TTC549 (cell line): Measurements from ENCODE around the gene LAMA4.
A peak's percentile ranks its signal among the peaks of the same experiment; 100 is the strongest.

Source experiments
- FAIRE-seq: peaks from 2 replicates; lab custom pipeline; 2012; peaks lifted over from hg19 to GRCh38; lab: Jason Lieb, UNC

Gene LAMA4

GRCh38 chr6:112188906-112189305 is 65.5 kb downstream of the LAMA4 start:
- FAIRE-seq, result no peak

GRCh38 chr6:112187736-112188135 is 66.6 kb downstream of the LAMA4 start:
- FAIRE-seq, result no peak

- no peak for FAIRE-seq
Measured at GRCh38 chr6:112184951-112185350, 69.4 kb downstream of the LAMA4 start.

GRCh38 chr6:112183271-112183671 is 71.1 kb downstream of the LAMA4 start:
- FAIRE-seq, result no peak

GRCh38 chr6:112181130-112181529 is 73.2 kb downstream of the LAMA4 start:
- FAIRE-seq, result no peak

GRCh38 chr6:112180095-112180820 is 74.1 kb downstream of the LAMA4 start:
- peak; percentile 88 for FAIRE-seq

GRCh38 chr6:112179631-112180030 is 74.7 kb downstream of the LAMA4 start:
- no peak for FAIRE-seq

- no peak for FAIRE-seq
Measured at GRCh38 chr6:112178846-112179245, 75.5 kb downstream of the LAMA4 start.

- FAIRE-seq, result no peak
Measured at GRCh38 chr6:112177092-112177491, 77.3 kb downstream of the LAMA4 start.

GRCh38 chr6:112176175-112176574 is 78.2 kb downstream of the LAMA4 start:
- no peak for FAIRE-seq

GRCh38 chr6:112173221-112173804 is 81.1 kb downstream of the LAMA4 start:
- no peak for FAIRE-seq

- no peak for FAIRE-seq
Measured at GRCh38 chr6:112172540-112172939, 81.8 kb downstream of the LAMA4 start.

GRCh38 chr6:112169541-112169940 is 84.8 kb downstream of the LAMA4 start:
- no peak for FAIRE-seq

GRCh38 chr6:112163295-112164257 is 90.8 kb downstream of the LAMA4 start:
- FAIRE-seq, result no peak

GRCh38 chr6:112160745-112161144 is 93.6 kb downstream of the LAMA4 start:
- no peak for FAIRE-seq

GRCh38 chr6:112156668-112157067 is 97.7 kb downstream of the LAMA4 start:
- FAIRE-seq, result no peak

GRCh38 chr6:112155886-112156285 is 98.5 kb downstream of the LAMA4 start:
- FAIRE-seq, result no peak

GRCh38 chr6:112154711-112155110 is 99.7 kb downstream of the LAMA4 start:
- FAIRE-seq, result no peak

- no peak for FAIRE-seq
Measured at GRCh38 chr6:112153926-112154607, 100.3 kb downstream of the LAMA4 start.

GRCh38 chr6:112150363-112150762 is 104.0 kb downstream of the LAMA4 start:
- no peak for FAIRE-seq

GRCh38 chr6:112149719-112150263 is 104.6 kb downstream of the LAMA4 start:
- no peak for FAIRE-seq

- FAIRE-seq, result no peak
Measured at GRCh38 chr6:112149236-112149635, 105.1 kb downstream of the LAMA4 start.
